ENCODE results near the gene MKI67.

DNA sequence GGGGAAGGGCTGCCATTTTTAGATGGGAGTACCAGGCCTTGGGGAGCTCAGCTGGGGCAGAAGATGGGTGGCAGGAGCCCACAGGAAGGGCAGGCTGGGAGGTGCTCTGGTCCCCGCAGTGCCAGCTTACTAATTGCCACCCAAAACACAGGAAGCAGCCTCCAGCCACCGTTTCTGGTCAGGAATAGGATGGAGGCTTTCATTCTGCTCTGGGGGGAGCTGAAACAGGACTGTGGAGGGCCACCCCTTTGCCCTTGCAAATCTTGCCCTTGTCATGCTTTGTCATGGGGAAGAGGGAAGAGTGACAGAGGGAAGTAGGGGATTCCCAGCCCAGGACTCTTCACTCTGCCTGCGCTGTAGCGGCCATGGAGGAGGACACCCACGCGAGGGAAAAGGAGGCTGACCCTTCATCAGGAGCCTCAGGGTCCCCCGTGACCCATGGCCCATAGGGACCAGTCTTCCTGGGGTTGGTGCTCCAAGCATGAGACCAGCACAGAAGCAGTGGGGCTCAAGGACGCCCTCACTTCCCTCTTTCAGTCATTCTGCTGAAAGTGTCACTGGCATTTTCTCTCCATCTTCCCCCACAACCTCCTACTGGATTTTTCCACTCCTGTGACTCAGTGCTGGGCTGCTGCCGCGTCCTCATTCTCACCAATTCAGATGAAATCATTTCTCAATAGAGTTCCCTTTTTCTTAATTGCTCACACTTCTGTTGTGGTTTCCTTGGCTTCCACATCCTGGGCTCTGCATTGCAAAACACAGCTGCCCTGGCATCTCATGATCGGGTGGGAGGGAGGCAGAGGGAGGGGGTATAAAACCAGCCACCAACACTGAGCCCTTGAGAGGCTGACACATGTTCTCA, 61.9 kb downstream of the MKI67 start:
- no peak for TF ChIP-seq POLR2A (IDR thresholded peaks at IDR 0.05)
- no peak for TF ChIP-seq CTCF (IDR thresholded peaks at IDR 0.05)
